Esophagus muscularis mucosa (tissue), 4 donors: Measurements from ENCODE around the gene GATM. TPM values are rescaled to one million over a fixed set of nuclear protein-coding genes. Genes with fewer than 3 reads are reported as not detected.
A peak's percentile ranks its signal among the peaks of the same experiment; 100 is the strongest.

Experiments
- DNase-seq: peaks from one replicate; pipeline ENCODE4 v3.0.0-alpha.2; 2017; ENCODE audit errors: extremely low spot score
- H3K27ac ChIP-seq, 4 donors: fragments of 200-600 bp; sonication (generic); replicated peaks in 1 of 4; 1 replicate in 3 of 4; 2 replicates in 1 of 4; pipeline ENCODE4 v1.5.1; 2016 to 2019; ENCODE audit warnings: mild to moderate bottlenecking in 1 of 4
- H3K27me3 ChIP-seq, 4 donors: fragments of 200-600 bp; sonication (generic); one replicate each; pipeline versions ENCODE4 v1.5.1 to v1.6.0; 2016 to 2019
- H3K36me3 ChIP-seq, 4 donors: fragments of 200-600 bp; sonication (generic); one replicate each; pipeline ENCODE4 v1.5.1; 2016 to 2019
- H3K4me1 ChIP-seq, 4 donors: fragments of 200-600 bp; sonication (generic); one replicate each; pipeline ENCODE4 v1.5.1; 2016 to 2019
- H3K4me3 ChIP-seq, 4 donors: fragments of 200-600 bp; sonication (generic); 1 replicate in 2 of 4; 2 replicates in 2 of 4; pipeline ENCODE4 v1.5.1; 2016 to 2019; ENCODE audit warnings: mild to moderate bottlenecking in 4 of 4, moderate library complexity in 1 of 4
- H3K9me3 ChIP-seq, 4 donors: fragments of 200-600 bp; sonication (generic); 1 replicate in 3 of 4; 2 replicates in 1 of 4; pipeline ENCODE4 v1.5.1; 2016 to 2019
- CTCF ChIP-seq, 3 experiments: fragments of 200-600 bp in 2 of 3; fragments of 450-650 bp in 1 of 3; sonication (generic) in 2 of 3; IDR thresholded peaks; one replicate each; pipeline ENCODE4 v1.5.1; 2017 to 2019; ENCODE audit warnings: antibody characterized with exemption in 3 of 3, mild to moderate bottlenecking in 2 of 3, moderate library complexity in 1 of 3
- EP300 ChIP-seq: sonication (generic); formaldehyde crosslinking; IDR thresholded peaks from one replicate; pipeline ENCODE4 v1.6.1; 2017; ENCODE audit warnings: antibody characterized with exemption
- POLR2A ChIP-seq: fragments of 450-650 bp; IDR thresholded peaks from one replicate; pipeline ENCODE4 v1.6.1; 2017; ENCODE audit warnings: antibody characterized with exemption, moderate library complexity, mild to moderate bottlenecking, low read depth
- POLR2AphosphoS5 ChIP-seq, 2 donors: sonication (generic); formaldehyde crosslinking; IDR thresholded peaks; one replicate each; pipeline ENCODE4 v1.6.1; 2017; ENCODE audit warnings: antibody characterized with exemption in 2 of 2
- WGBS: methylation state at CpG from one replicate; pipeline ENCODE4 v1.1.5; 2018; 5-methylcytosine and 5-hydroxymethylcytosine counted together
- intact Hi-C: fragments of 100-400 bp; cut with DNase I; formaldehyde crosslinking; loops from one replicate; pipeline ENCODE4 v1.15.1; 2023
- total RNA-seq, 4 donors: library from RNA; depleted of rRNA; stranded (reverse); fragments of >200 nt; gene quantifications; one replicate each; pipeline versions ENCODE4 v1.1.0 to v1.2.1, GENCODE V29; 2016

Gene GATM
- total RNA-seq, 4 donors from 2014 or later = 21.7 to 34.2 (median 24.4) TPM

GRCh38 chr15:45377609-45378148 is 665 bp downstream of the GATM start:
- Histone ChIP-seq H3K4me1 (peaks cover 12 to 42% (median 30%) of the 10 kb centered on the region in 4 donors), H3K9me3 (no peaks in the 10 kb centered on the region), H3K27me3 (no peaks in the 10 kb centered on the region), H3K36me3 (peaks cover 0 to 3% (median 0%) of the 10 kb centered on the region in 4 donors), H3K27ac (peak overlapping the region; percentile 81 to 91 (median 86)), H3K4me3 (peak overlapping the region; percentile 67 to 71 (median 69))
- TF ChIP-seq EP300 (no peak), CTCF (IDR thresholded peaks at IDR 0.05) (no peak), POLR2AphosphoS5 (IDR thresholded peaks at IDR 0.05) (no peak), POLR2A (no peak)
- 1% methylated on average over 29 of the region's 32 CpGs for WGBS
- no peak for DNase-seq
- intact Hi-C loops = loop anchor here (5.0 kb wide), 1 partner anchor 180 kb away; no protein-coding TSS in a partner anchor

- DNase-seq = no peak
These were observed 1.3 kb downstream of the GATM start for GRCh38 chr15:45376967-45377608.

GRCh38 chr15:45376300-45376928 is 1.9 kb downstream of the GATM start:
- no peak for DNase-seq
- WGBS = 71% methylated on average over 11 of the region's 11 CpGs

More at GRCh38 chr15:45376967-45377608, 1.3 kb downstream of the GATM start:
- no peak for TF ChIP-seq CTCF (IDR thresholded peaks at IDR 0.05)
- no peak for TF ChIP-seq POLR2AphosphoS5 (IDR thresholded peaks at IDR 0.05)
- TF ChIP-seq EP300 = no peak
- no peak for TF ChIP-seq POLR2A
- intact Hi-C loops = loop anchor here (5.0 kb wide), 1 partner anchor 180 kb away; no protein-coding TSS in a partner anchor
- peaks cover 12 to 48% (median 32%) of the 10 kb centered on the region in 4 donors for H3K4me1 ChIP-seq
- H3K27me3 ChIP-seq = no peaks in the 10 kb centered on the region
- 50% methylated on average over 5 of the region's 5 CpGs for WGBS
- H3K36me3 ChIP-seq = peaks cover 0 to 3% (median 0%) of the 10 kb centered on the region in 4 donors
- peak overlapping the region; percentile 67 to 71 (median 69) for H3K4me3 ChIP-seq
- peak overlapping the region; percentile 81 to 91 (median 86) for H3K27ac ChIP-seq
- H3K9me3 ChIP-seq = no peaks in the 10 kb centered on the region

GRCh38 chr15:45375836-45376235 is 2.5 kb downstream of the GATM start:
- Histone ChIP-seq H3K27ac (no peak overlapping the region), H3K4me1 (peaks cover 12 to 48% (median 32%) of the 10 kb centered on the region in 4 donors)
- intact Hi-C loops = loop anchor here (5.0 kb wide), 1 partner anchor 179 kb away; no protein-coding TSS in a partner anchor

More at GRCh38 chr15:45376300-45376928, 1.9 kb downstream of the GATM start:
- peaks cover 12 to 48% (median 32%) of the 10 kb centered on the region in 4 donors for H3K4me1 ChIP-seq
- no peak overlapping the region for H3K27ac ChIP-seq
- intact Hi-C loops = loop anchor here (5.0 kb wide), 1 partner anchor 179 kb away; no protein-coding TSS in a partner anchor
- peak overlapping the region; percentile 7 to 71 (median 68) for H3K4me3 ChIP-seq
- peaks cover 0 to 3% (median 0%) of the 10 kb centered on the region in 4 donors for H3K36me3 ChIP-seq
- TF ChIP-seq POLR2A = no peak
- TF ChIP-seq EP300 = no peak
- no peak for TF ChIP-seq POLR2AphosphoS5 (IDR thresholded peaks at IDR 0.05)
- no peak for TF ChIP-seq CTCF (IDR thresholded peaks at IDR 0.05)
- no peaks in the 10 kb centered on the region for H3K27me3 ChIP-seq
- no peaks in the 10 kb centered on the region for H3K9me3 ChIP-seq

More at GRCh38 chr15:45375836-45376235, 2.5 kb downstream of the GATM start:
- 82% methylated on average over 3 of the region's 3 CpGs for WGBS
- Histone ChIP-seq H3K36me3 (peaks cover 0 to 3% (median 0%) of the 10 kb centered on the region in 4 donors), H3K4me3 (no peak overlapping the region), H3K27me3 (no peaks in the 10 kb centered on the region), H3K9me3 (no peaks in the 10 kb centered on the region)
- no peak for TF ChIP-seq CTCF (IDR thresholded peaks at IDR 0.05)
- no peak for TF ChIP-seq POLR2AphosphoS5 (IDR thresholded peaks at IDR 0.05)
- no peak for TF ChIP-seq EP300
- TF ChIP-seq POLR2A = no peak
- no peak for DNase-seq
